HG03378 (cell line): ENCODE measurements around the gene HS3ST5.
"Not testable (repeated sequence)": the region's sequence is repeated elsewhere in the genome, so short reads cannot be mapped to it uniquely, and the experiment has no call there.

Experiments used
- ATAC-seq: cut with Tn5 transposase; IDR thresholded peaks from one replicate; pipeline ENCODE4 v1.9.1; 2021; ENCODE audit warnings: mild to moderate bottlenecking, moderate library complexity; ENCODE audit not compliant: unreplicated experiment

HS3ST5 gene

GRCh38 chr6:114339706-114340105, 3.1 kb downstream of the HS3ST5 start:
- ATAC-seq, result no peak

- no peak for ATAC-seq
These were observed 8.6 kb downstream of the HS3ST5 start for GRCh38 chr6:114334237-114334636.

- ATAC-seq, result no peak
These were observed 15.7 kb downstream of the HS3ST5 start for GRCh38 chr6:114327074-114327473.

- no peak for ATAC-seq
These were observed 19.0 kb downstream of the HS3ST5 start for GRCh38 chr6:114323784-114324183.

GRCh38 chr6:114319749-114320148, 23.1 kb downstream of the HS3ST5 start:
- ATAC-seq, result no peak

- ATAC-seq, result no peak
These were observed 26.8 kb downstream of the HS3ST5 start for GRCh38 chr6:114315831-114316595.

- ATAC-seq, result not testable (repeated sequence)
These were observed 29.0 kb downstream of the HS3ST5 start for GRCh38 chr6:114313816-114314215.

- ATAC-seq, result peak; percentile 72
These were observed 29.9 kb downstream of the HS3ST5 start for GRCh38 chr6:114312931-114313330.

GRCh38 chr6:114310053-114310452, 32.8 kb downstream of the HS3ST5 start:
- ATAC-seq, result no peak

GRCh38 chr6:114304304-114304887, 38.4 kb downstream of the HS3ST5 start:
- ATAC-seq, result no peak

- ATAC-seq, result no peak
These were observed 41.1 kb downstream of the HS3ST5 start for GRCh38 chr6:114301596-114302219.

GRCh38 chr6:114297135-114297534, 45.7 kb downstream of the HS3ST5 start:
- ATAC-seq, result no peak

- ATAC-seq, result no peak
These were observed 50.4 kb downstream of the HS3ST5 start for GRCh38 chr6:114292431-114292830.

GRCh38 chr6:114291428-114291827, 51.4 kb downstream of the HS3ST5 start:
- no peak for ATAC-seq

GRCh38 chr6:114290864-114291263, 52.0 kb downstream of the HS3ST5 start:
- ATAC-seq, result no peak

- ATAC-seq, result no peak
These were observed 53.9 kb downstream of the HS3ST5 start for GRCh38 chr6:114288701-114289495.

- no peak for ATAC-seq
These were observed 55.4 kb downstream of the HS3ST5 start for GRCh38 chr6:114287461-114287860.

- ATAC-seq, result no peak
These were observed 56.6 kb downstream of the HS3ST5 start for GRCh38 chr6:114286211-114286610.

- no peak for ATAC-seq
These were observed 58.5 kb downstream of the HS3ST5 start for GRCh38 chr6:114284281-114284680.

GRCh38 chr6:114282292-114282691, 60.5 kb downstream of the HS3ST5 start:
- no peak for ATAC-seq

- ATAC-seq, result no peak
These were observed 61.3 kb downstream of the HS3ST5 start for GRCh38 chr6:114281496-114281895.
